RKO (cell line): ENCODE results near the gene ALKAL2.
A peak's percentile ranks its signal among the peaks of the same experiment; 100 is the strongest.
"Not testable (repeated sequence)": the region's sequence is repeated elsewhere in the genome, so short reads cannot be mapped to it uniquely, and the experiment has no call there.

Experiments
- DNase-seq: peaks from one replicate; pipeline ENCODE4 v3.0.0-alpha.2; 2016; ENCODE audit warnings: low spot score

The ALKAL2 gene, protein sequence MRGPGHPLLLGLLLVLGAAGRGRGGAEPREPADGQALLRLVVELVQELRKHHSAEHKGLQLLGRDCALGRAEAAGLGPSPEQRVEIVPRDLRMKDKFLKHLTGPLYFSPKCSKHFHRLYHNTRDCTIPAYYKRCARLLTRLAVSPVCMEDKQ

DNA sequence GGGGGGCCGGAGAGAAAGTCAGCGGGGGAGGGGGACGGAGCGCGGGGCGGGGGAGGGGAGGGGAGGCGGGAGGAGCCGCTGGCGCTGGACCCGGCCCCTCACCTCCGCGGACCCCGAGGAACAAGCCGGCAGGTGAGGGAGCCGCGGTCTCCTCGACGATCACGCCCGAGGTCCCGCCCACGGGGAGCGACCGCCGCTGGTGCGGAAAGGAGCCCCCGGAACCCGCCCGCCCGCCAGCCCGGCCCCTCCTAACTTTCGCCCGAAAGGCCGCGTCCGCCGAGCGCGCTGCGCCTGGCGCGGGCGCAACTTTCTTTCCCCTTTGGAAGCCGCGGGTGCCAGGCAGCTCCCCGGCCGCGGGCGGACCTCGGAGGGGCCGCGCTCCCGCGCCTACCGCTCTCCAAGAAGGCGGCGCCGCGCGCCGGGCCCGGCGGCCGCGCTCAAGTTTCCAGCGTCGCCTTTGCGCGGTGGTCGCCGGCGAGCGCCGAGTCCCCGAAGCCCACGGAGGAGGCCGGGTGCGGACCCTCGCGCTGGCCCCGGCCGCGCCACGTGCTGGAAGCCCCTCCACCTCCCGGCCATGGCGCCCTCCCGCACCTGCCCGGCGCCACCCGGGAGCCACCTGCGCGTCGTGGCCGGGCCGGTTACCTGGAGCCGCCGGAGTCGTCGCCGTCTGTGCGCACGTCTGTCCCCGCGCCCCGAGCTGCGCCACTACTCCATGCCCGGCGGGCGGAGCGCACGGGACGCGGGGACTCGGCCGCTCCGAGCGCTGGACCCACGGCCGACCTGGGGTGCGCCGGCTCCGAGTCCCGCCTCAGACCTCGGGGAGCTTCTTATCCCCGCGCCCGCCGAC is at the start of gene ALKAL2:
Gene ALKAL2 (minus strand): TSS at position 181 of the 847 bp plus-strand sequence. CDS start 256 bp downstream, outside the sequence.
- DNase-seq: no peak

DNA sequence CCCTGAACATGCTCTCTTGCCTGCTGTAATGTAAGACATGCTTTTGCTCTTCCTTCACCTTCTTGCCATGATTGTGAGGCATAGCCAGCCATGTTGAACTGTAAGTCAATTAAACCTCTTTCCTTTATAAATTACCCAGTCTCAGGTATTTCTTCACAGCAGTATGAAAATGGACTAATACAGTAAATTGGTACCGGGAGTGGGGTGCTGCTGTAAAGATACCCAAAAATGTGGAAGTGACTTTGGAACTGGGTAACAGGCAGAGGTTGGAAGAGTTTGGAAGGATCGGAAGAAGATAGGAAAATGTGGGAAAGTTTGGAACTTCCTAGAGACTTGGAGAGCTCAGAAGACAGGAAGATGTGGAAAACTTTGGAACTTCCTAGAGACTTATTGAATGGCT is 49.1 kb upstream of the ALKAL2 start:
- DNase-seq: not testable (repeated sequence)

DNA sequence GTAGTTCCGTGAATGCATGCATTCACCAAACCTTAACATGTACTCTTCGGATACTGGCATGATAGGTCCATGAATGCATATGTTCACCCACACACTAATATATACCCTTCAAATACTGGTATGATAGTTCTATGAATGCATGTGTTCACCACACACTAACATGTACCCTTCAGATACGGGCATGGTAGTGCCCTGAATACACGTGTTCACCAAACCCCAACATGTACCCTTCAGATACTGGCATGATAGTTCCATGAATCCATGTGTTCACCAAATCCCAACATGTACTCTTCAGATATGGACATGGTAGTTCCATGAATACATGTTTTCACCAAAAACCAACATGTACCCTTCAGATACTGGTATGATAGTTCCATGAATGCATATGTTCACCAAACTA is 48.5 kb upstream of the ALKAL2 start:
- no peak for DNase-seq

DNA sequence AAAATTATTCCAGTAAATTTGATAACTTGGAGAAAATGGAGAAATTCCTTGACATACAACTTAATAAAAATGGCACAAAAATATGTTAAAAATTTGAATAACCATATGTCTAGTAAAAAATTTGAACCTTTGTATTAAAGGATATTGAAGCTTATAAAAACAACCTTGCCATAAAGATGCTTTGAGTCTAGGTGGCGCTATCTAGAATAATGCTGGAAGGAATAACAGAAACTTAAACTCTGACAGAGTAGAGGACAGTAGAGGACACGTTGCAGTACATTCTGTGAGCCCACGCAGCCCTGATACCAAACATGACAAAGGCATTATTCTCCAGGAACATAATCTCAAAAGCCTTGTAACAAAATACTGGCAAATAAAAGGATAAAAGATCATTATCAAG is 44.7 kb upstream of the ALKAL2 start:
- DNase-seq: no peak

DNA sequence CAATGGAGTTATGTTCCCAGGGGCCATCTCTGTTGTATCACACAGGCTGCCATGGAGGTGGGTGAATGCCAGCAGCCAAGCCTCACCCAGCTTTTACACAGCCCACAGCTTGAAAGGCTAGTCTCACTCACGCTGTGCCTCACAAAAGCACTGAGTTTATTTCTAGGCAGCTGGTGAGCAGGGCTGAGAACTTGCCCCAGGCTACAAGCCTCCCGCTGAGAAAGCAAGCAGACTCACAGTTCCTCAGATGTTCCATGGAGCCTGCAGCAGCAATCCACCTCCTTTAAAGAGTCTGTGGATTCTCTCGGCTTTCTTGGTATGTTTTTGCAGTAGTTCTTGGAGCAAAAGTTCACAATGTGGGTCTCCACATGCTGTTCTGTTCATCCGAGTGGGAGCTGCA is 40.9 kb upstream of the ALKAL2 start:
- DNase-seq: no peak

DNA sequence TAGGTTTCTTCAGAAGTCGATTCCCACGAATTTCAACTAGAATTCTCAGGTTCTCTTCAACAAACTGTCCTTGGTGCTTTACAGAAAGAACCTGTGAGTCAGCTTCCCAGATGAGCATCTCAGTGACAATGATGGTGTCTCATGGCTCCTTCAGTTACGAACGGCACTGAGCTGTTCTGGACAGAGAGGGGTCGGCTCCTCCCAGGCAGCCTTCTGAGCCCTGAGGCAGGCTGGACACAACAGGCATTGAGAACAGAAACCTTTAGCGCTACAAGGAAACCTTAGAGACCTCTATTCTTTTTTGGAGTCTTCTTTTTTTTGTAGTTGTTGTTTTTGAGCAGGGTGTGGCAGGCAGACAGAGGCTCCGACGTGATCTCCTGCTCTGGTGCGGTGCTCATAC is 35.1 kb upstream of the ALKAL2 start:
- no peak for DNase-seq

DNA sequence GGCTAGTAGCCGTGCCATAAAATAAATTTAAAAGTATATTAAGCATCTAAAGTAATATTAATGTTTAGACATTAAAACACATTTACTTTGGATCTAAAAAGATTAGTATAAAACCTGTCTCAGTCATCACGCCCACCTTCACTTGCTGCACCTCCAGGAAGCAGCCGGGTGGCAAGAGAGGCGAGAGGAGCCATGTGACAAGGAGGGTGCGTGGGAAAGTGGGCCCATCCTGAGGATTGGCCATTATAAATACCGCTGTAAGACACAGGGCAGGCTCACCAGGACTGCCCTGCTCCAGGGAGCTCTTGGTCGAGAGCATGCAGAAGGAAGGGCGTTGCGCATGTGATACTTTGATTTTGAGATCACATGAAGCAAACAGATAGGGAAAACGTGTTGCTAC is 34.4 kb upstream of the ALKAL2 start:
- no peak for DNase-seq

DNA sequence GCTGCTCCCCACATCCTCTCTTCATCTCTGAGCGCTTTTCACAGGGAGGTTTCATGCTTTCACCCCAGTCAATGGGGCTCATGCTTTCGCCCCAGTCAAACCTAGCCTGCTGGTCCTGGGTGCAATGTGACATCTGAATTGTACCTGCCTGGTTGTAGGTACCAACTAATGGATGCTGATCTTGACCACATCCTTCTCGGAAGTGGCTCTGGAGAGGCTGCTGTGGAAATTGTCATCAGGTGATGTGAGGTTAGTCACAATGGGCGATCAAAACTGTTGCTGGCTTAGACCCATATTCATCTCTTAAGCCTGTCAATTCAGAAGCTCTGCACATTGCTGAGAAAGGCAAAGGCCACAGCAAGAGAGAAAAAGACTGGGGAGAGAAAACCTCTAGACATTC is 32.7 kb upstream of the ALKAL2 start:
- DNase-seq: no peak

DNA sequence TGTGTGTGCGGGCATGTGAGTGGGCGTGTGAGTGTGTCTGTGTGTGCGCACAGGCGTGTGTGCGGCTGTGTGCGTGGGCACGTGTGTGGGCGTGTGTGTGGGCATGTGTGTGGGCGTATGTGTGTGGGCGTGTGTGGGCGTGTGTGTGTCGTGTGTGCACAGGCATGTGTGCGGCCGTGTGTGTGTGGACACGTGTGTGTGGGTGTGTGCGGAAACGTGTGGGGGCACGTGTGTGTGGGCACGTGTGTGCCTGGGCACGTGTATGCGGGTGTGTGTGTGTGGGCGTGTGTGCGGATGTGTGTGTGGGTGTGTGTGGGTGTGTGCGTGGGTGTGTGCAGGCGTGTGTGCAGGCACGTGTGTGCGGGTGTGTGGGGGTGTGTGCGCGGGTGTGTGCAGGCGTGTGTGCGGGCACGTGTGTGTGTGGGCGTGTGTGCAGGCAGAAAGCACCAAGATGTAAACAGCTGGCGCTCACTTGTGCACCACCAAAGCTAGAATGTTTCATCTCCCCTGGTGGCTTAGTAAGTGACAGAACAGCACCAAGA is 31.2 kb upstream of the ALKAL2 start:
- no peak for DNase-seq

DNA sequence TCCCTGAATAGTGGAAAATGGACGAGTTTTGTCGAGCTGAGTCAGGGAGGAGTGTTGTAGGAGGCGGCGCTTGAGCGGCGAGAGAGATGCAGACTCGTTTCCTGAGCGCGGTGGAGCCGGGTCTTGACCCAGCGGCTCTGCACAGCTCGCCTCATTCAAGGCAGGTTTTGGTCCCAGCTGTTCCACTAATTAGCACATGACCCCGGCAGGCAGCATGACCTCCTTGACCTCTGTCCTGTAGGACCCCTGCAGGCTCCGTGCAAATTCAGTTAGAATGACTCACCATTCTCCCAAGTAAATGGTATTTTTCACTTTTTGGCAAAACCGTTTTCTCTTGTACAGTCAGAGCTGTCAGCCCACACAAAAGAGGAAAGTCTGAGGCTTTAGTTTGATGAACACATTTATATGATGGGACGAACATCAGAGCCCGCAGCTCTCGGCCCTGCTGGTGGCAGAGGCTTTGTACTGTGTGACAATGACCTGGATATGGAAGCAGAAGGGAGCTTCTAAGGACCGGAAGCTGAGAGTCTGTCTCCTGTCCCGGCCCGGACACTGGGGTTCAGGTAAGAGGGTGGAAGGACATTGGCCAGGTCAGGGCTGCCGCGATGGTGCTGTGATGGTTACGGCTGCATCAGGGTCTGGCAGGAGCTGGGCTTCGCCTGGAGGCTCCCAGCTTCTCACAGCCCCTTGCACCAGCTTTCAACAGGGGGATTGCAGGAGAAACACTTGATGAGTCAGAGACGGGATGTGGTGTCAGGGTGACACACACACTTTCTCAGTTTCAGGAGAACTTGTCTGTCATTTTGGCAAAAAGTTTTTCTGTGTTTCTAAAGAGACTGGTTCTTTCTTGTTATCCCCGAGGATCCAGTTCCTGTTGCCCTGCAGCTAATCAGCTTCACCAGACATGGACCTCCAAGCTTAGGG is 29.9 kb upstream of the ALKAL2 start:
- DNase-seq: peak; percentile 72

DNA sequence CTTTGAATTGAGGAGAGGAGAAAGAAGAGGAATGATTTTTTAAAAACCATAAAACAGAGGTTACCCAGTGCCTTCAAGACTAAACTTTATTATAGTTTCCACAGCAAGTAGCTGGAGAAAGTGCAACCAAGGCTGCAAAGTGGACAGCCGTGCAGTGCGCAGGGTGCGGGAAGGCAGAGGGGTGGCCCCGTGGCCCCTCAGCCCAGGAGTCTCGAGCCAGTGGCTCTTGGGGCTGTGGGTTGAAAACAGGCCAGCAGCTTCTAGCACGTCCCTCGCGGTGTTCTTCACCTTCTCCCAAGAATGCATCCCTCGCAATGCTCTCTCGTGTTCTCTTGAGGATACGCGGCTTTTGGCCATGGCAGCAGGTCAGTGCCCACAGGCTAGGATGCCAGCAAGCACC is 28.5 kb upstream of the ALKAL2 start:
- no peak for DNase-seq

DNA sequence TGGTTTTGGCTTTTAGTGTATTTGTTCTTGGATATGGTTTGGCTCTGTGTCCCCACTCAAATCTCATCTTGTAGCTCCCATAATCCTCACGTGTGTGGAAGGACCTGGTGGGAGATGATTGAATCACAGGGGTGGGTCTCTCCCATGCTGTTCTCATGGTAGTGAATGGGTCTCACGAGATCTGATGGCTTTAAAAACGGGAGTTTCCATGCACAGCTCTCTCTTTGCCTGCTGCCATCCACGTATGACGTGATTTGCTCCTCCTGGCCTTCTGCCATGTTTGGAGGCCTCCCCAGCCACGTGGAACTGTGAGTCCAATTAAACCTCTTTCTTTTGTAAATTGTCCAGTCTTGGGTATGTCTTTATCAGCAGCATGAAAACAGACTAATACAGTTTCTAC is 28.0 kb upstream of the ALKAL2 start:
- not testable (repeated sequence) for DNase-seq

DNA sequence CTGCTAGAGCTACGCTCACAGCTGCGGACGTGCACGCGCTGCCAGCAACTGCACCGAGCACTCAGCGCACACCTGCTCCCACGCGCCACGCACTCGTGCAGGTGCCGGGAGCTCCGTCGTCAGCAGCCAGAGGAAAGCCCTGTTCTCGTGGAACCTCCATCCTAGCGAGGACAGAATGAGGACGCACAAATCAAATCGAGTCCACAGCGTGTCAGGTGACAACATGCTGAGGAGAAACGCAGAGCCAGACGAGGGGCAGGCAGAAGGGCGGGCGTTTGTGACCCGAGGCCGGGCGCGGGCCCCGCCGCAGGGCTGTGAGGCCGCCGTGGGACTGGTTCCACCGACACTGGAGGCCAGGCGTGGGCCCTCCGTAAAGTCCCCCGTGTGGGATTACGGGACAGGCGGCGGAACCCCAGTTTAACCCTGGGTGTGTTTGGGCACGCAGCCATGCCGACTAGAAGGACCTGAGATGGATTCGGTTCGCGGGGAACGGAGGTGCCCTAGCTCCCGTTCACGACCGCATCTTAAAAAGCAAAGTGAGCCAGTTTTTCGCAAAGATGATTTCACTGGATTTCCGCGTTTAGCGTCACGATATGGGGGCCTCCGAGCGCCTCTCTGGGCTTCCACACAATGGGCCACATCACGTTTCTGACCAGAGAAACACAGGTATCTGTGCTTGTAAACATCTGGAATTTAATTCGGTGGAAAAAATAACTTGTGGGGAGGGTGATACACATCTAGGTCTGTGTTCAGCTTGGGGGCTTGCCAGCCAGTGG is 26.9 kb upstream of the ALKAL2 start:
- DNase-seq: no peak

DNA sequence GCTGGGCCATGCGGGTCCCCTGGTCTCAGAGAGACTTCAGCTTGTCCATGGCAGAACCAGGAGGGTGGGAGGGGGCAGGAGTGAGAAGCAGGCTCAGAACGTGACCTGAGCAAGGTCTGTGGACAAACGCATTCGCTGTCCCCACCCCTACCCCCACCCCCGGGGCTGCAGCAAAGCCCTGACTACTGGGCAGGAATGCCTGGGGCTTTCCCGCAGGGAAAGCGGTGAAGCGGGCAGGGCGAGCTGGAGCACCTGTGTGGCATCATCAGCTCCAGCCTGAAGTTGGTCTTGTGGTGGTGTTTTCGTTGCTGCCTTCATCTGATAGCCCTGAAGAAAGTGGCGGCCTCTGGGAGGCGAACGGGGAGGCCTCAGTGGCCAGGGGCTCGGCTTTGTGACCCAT is 26.1 kb upstream of the ALKAL2 start:
- no peak for DNase-seq

DNA sequence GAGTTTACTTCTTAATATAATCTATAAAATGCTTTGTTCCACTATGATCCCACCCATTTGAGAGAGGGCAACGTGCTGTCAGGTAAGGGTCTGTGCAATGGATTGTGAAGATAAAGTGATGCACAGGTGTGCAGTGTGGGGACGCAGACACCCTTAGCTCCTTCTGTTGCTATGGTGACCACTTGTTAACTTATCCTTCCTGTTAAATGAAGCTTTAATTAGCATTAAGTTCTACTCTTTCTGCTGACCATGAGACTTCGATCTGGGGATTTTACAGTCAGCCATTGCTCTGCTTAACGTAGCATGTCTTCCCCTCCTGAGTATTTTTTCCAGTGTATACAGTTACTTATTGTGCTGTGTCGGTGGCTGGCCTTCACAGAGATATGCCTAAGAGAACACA is 23.1 kb upstream of the ALKAL2 start:
- no peak for DNase-seq

DNA sequence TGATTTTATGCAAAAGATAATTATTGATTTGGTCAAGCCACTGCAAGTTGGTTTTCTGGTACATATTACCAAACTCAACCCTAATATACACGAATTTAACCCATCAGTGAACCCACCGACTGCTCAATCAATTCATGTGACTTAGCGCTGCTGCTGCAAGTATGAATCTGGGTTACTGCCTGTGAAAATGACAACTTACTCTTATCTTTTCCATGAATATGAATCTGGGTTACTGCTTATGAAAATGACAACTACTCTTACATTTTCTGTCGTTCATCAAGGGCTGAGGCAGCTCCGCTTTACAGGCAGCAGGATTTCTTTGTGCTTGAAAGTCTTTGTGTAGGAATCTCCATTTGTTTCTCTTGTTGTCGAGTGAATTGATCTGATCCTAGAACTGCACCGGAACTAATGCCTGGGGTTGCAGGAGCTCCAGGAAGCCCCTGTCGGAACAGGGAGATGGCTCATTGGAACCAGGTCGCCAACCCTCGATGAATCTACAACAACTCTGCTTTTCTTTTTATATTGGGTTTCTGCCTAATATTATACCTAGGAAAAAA is 22.1 kb upstream of the ALKAL2 start:
- no peak for DNase-seq

DNA sequence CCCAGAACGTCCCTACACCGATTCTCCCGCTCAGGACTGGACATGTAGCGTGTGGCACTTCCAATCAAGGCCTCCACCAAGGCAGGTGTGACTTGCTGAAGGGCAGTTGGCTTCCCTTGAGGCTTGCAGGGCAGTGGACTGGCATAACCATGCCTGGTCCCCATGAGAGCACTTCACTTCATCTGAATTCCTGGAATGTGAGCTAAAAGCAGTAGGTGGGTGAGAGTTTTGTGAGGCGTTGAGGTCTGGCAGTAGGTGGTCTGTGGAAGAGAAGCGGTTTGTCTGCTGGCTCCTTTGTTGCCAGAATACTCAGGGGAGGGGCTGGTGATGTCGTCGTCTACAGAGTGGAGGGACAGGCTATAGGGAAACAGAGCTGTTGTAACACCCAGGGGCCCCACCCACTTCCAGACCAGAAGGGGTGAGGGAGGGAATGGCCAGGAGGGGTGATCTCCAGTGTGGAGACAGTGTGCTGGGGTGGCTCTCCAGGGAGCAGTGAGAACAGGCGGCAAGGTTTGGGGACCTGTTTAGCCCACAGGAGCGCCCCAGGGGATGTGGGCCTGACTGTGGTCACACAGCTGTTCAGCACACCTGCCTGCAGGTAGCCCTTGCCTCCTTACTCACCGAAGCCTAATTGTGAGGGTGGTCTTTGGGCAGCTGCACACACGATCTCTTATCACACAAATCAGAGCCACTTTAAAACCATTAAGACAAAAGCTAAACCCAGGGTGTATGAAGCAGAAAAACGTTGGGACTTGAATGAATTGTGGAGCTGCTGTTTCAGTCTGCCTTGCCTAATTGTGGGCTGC is 21.5 kb upstream of the ALKAL2 start:
- no peak for DNase-seq

DNA sequence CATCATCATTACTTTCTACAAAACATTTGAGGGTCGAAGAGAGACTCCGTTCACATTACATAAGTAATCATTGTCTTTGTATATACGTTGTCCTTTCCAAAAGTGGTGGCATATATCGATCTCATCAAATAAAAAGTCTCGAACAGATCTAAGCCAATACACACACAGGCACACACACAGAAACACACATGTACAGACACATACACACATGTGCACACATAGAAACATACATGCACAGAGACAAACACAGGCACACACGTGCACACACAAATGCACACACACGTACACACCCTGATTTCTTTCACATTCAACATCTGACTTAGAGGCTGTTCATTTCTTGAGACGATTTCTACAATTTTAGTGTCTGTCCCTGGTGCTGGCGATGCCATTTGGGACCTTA is 17.5 kb upstream of the ALKAL2 start:
- no peak for DNase-seq

DNA sequence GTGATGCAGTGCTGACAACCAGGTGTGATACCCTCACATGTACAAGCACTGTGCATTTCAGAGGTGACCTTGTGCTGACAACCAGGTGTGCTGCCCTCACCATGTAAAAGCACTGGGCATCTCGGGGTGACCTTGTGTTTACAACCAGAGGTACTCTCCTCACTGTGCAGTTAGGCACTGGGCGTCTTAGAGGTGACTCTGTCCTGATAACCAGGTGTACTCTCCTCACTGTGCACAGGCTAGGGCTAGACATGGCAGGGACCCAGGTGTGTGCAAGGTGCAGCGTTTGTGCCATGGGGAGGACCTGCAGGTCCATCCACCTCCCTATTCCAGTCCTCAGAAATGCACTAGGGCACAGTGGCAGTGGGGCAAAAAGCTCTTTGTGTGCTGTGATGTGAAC is 8.5 kb upstream of the ALKAL2 start:
- no peak for DNase-seq

DNA sequence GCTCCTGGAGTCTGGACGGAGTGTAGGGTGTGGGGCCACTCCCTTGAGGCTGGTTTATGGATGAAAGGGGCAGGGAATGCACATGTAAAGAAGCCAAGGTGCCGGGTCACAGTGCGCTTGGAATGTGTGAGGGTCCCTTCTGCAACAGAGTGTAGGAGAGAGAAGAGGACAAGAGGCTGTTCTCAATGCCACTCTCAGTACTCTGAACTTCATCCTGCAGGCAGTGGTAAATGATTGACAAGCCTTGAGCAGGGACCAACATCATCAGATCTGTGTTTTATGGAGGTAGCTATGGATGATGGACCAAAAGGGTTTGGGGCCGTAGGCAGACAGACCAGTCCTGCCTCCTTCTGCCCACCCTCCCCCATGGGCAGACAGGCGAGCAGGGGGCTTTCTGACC is 7.2 kb upstream of the ALKAL2 start:
- no peak for DNase-seq
